A549 (cell line): ENCODE results near the gene GCHFR. TPM values are rescaled to one million over a fixed set of nuclear protein-coding genes. Genes with fewer than 3 reads are reported as not detected.
A peak's percentile ranks its signal among the peaks of the same experiment; 100 is the strongest.

Source experiments
- ATAC-seq, 2 experiments: fragments of 200-7000 bp in 1 of 2; fragments of >200 bp in 1 of 2; cut with Nextera tagmentation in 1 of 2; cut with Tn5 transposase in 1 of 2; 3 replicates each; pipeline versions ENCODE4 v1.8.0 to v1.9.1; 2018 to 2020; ENCODE audit warnings: mild to moderate bottlenecking in 1 of 2, moderate library complexity in 1 of 2
- CTCF ChIA-PET: fragments of 300-600 bp; sonication (Branson Sonifier 250); formaldehyde crosslinking; extraction: SDS; loops from one replicate; lab custom pipeline; 2021; ENCODE audit warnings: antibody characterized with exemption, inconsistent platforms; lab: Yijun Ruan, JAX
- POLR2A ChIA-PET: fragments of 350-600 bp; formaldehyde crosslinking; extraction: SDS; loops from one replicate; lab custom pipeline; 2021; ENCODE audit warnings: antibody characterized with exemption, inconsistent platforms; lab: Yijun Ruan, JAX
- DNase-seq, 2 experiments: peaks; one replicate each; pipeline versions ENCODE4 v3.0.0 to v3.0.0-alpha.2; 2011 to 2016; ENCODE audit warnings: low read depth in 1 of 2, low spot score in 1 of 2
- FAIRE-seq: peaks from 2 replicates; lab custom pipeline; 2011; peaks lifted over from hg19 to GRCh38; lab: Jason Lieb, UNC
- H3K27ac ChIP-seq, 2 experiments: fragments of >200 bp; sonication (Bioruptor Twin); formaldehyde crosslinking; 3 replicates each; pipeline ENCODE4 v1.5.1; 2016 to 2017
- H3K4me1 ChIP-seq: fragments of >200 bp; sonication (Bioruptor Twin); formaldehyde crosslinking; 3 replicates; pipeline ENCODE4 v1.6.1; 2016
- H3K4me2 ChIP-seq: fragments of >200 bp; sonication (Bioruptor Twin); formaldehyde crosslinking; 3 replicates; pipeline ENCODE4 v1.6.1; 2016
- H3K4me3 ChIP-seq: fragments of >200 bp; sonication (Bioruptor Twin); formaldehyde crosslinking; 3 replicates; pipeline ENCODE4 v1.5.1; 2016
- H3K9me3 ChIP-seq: fragments of >200 bp; sonication (Bioruptor Twin); formaldehyde crosslinking; 3 replicates; pipeline ENCODE4 v1.6.1; 2016
- BHLHE40 ChIP-seq: IDR thresholded peaks from 2 replicates; pipeline ENCODE4 v1.6.1; 2012; ENCODE audit warnings: low read depth, low read length, inconsistent platforms
- CBX8 ChIP-seq: fragments of 200-600 bp; sonication (generic); IDR thresholded peaks from 2 replicates; pipeline ENCODE4 v1.6.1; 2016
- CEBPB ChIP-seq, 2 experiments: fragments of >200 bp in 1 of 2; sonication (Bioruptor Twin) in 1 of 2; formaldehyde crosslinking in 1 of 2; IDR thresholded peaks; 2 replicates each; pipeline ENCODE4 v1.6.1; 2012 to 2016
- CHD4 ChIP-seq: fragments of 200-600 bp; sonication (generic); IDR thresholded peaks from 2 replicates; pipeline ENCODE4 v1.6.1; 2016; ENCODE audit warnings: antibody characterized with exemption, mild to moderate bottlenecking, borderline replicate concordance
- EHF ChIP-seq: fragments of 250-450 bp; sonication (Bioruptor Pico); IDR thresholded peaks from 2 replicates; pipeline ENCODE4 v1.5.0; 2020; ENCODE audit warnings: mild to moderate bottlenecking
- EHMT2 ChIP-seq: fragments of 200-600 bp; sonication (generic); IDR thresholded peaks from 2 replicates; pipeline ENCODE4 v1.6.1; 2016; ENCODE audit warnings: antibody characterized with exemption, low read depth, mild to moderate bottlenecking, moderate library complexity
- HDAC2 ChIP-seq: fragments of 200-600 bp; sonication (generic); IDR thresholded peaks from 2 replicates; pipeline ENCODE4 v1.6.1; 2016
- HEYL ChIP-seq: fragments of 250-450 bp; sonication (Bioruptor Pico); IDR thresholded peaks from 2 replicates; pipeline ENCODE4 v1.8.0; 2021; ENCODE audit warnings: mild to moderate bottlenecking, moderate library complexity
- JUN ChIP-seq, 2 experiments: fragments of >200 bp; sonication (Bioruptor Twin); formaldehyde crosslinking; IDR thresholded peaks; 2 replicates in 1 of 2; 3 replicates in 1 of 2; pipeline ENCODE4 v1.6.1; 2016 to 2017
- JUNB ChIP-seq: fragments of >200 bp; sonication (Bioruptor Twin); formaldehyde crosslinking; IDR thresholded peaks from 2 replicates; pipeline ENCODE4 v1.6.1; 2016
- MAFK ChIP-seq: fragments of 450-650 bp; IDR thresholded peaks from 2 replicates; pipeline ENCODE4 v1.6.1; 2014; ENCODE audit not compliant: partially characterized antibody
- MAZ ChIP-seq: fragments of 150-350 bp; IDR thresholded peaks from 2 replicates; pipeline ENCODE4 v1.6.1; 2014; ENCODE audit warnings: antibody characterized with exemption, low read depth, low read length, borderline replicate concordance
- NR3C1 ChIP-seq: fragments of >200 bp; sonication (Bioruptor Twin); formaldehyde crosslinking; IDR thresholded peaks from 3 replicates; pipeline ENCODE4 v1.6.1; 2017
- POLR2A ChIP-seq: IDR thresholded peaks from 2 replicates; pipeline ENCODE4 v1.6.1; 2012; ENCODE audit warnings: mild to moderate bottlenecking, low read length
- RAD21 ChIP-seq, 2 experiments: fragments of >200 bp in 1 of 2; sonication (Bioruptor Twin) in 1 of 2; formaldehyde crosslinking in 1 of 2; IDR thresholded peaks in 1 of 2; conservative IDR thresholded peaks in 1 of 2; 2 replicates in 1 of 2; 3 replicates in 1 of 2; pipeline ENCODE4 v1.6.1; 2012 to 2018; ENCODE audit warnings: inconsistent platforms in 1 of 2
- RFX5 ChIP-seq: fragments of 450-650 bp; IDR thresholded peaks from 2 replicates; pipeline ENCODE4 v1.7.1; 2014; ENCODE audit warnings: antibody characterized with exemption, mild to moderate bottlenecking, moderate library complexity
- RNF2 ChIP-seq: fragments of 200-600 bp; sonication (generic); IDR thresholded peaks from 2 replicates; pipeline ENCODE4 v1.6.1; 2016; ENCODE audit warnings: low read depth, mild to moderate bottlenecking, antibody characterized with exemption, moderate library complexity, borderline replicate concordance
- SMC3 ChIP-seq: fragments of >200 bp; sonication (Bioruptor Twin); formaldehyde crosslinking; IDR thresholded peaks from 3 replicates; pipeline ENCODE4 v1.6.1; 2018; ENCODE audit warnings: inconsistent platforms
- SREBF2 ChIP-seq: fragments of 450-650 bp; IDR thresholded peaks from 2 replicates; pipeline ENCODE4 v1.6.1; 2014; ENCODE audit warnings: mild to moderate bottlenecking, moderate library complexity
- TP53 ChIP-seq: fragments of 250-450 bp; sonication (Bioruptor Pico); IDR thresholded peaks from 2 replicates; pipeline ENCODE4 v1.5.0; 2021; ENCODE audit warnings: mild to moderate bottlenecking, moderate library complexity
- ZC3H11A ChIP-seq: fragments of 450-650 bp; IDR thresholded peaks from 2 replicates; pipeline ENCODE4 v1.6.1; 2014; ENCODE audit warnings: antibody characterized with exemption, mild to moderate bottlenecking
- ZFP36 ChIP-seq: fragments of 450-650 bp; IDR thresholded peaks from 2 replicates; pipeline ENCODE4 v1.6.1; 2014; ENCODE audit warnings: borderline replicate concordance; ENCODE audit not compliant: partially characterized antibody
- WGBS: methylation state at CpG from one replicate; pipeline ENCODE4 v1.1.6; 2017; ENCODE audit errors: missing lambda C conversion rate; 5-methylcytosine and 5-hydroxymethylcytosine counted together
- polyA plus RNA-seq, 4 experiments: library from polyadenylated mRNA; depleted of rRNA in 3 of 4; stranded (reverse); fragments of >200 nt; fragmentation: RNase III in 1 of 4; extraction: RNeasy Plus Mini Kit Qiagen cat#74134 plus additional on column Dnase treatment in 1 of 4; gene quantifications; 2 replicates in 3 of 4; 3 replicates in 1 of 4; pipeline ENCODE4 v1.2.3, GENCODE V29; 2011 to 2017
- TF ChIP-seq, protein P1 (sequence below): IDR thresholded peaks from 2 replicates; pipeline ENCODE4 v1.6.1; 2012
- TF ChIP-seq, protein P2 (sequence below): IDR thresholded peaks from 2 replicates; pipeline ENCODE4 v1.6.1; 2012
- TF ChIP-seq, protein P3 (sequence below): fragments of 150-350 bp; IDR thresholded peaks from 2 replicates; pipeline ENCODE4 v1.6.1; 2014; ENCODE audit warnings: low read depth, mild to moderate bottlenecking, low read length

The GCHFR gene
- polyA plus RNA-seq, 2 of the 4 experiments (the other 2 are of a cell fraction), result 6.9 to 7.7 TPM

GRCh38 chr15:40744815-40745152 lies 19.1 kb upstream of the GCHFR start:
- POLR2A ChIA-PET, result interaction anchor here (1.0 kb wide), 1 partner anchor 149 kb away, joined by 4 read pairs; the partner anchor contains the start of gene VPS18

GRCh38 chr15:40746916-40747418 lies 16.9 kb upstream of the GCHFR start:
- no peak overlapping the region for H3K4me2 ChIP-seq
- WGBS, result 66% methylated on average over 3 of the region's 3 CpGs
- no peaks in the 10 kb centered on the region for H3K9me3 ChIP-seq
- H3K4me3 ChIP-seq, result no peak overlapping the region
- H3K4me1 ChIP-seq, result peaks cover 14% of the 10 kb centered on the region
- TF ChIP-seq CEBPB (IDR thresholded peaks at IDR 0.05) (peak in 1 of 2 experiments; percentile 27; a peak in 1 of 4 replicates), RAD21 (conservative IDR thresholded peaks at IDR 0.05 in 1 of 2, IDR thresholded peaks at IDR 0.05 in 1 of 2) (no peak)
- TF ChIP-seq, all 56 proteins: peak for 1
- ChIA-PET POLR2A (interaction anchor here (0.7 to 1.0 kb wide), 2 partner anchors 41 to 148 kb away, joined by 3 to 5 read pairs; partner anchors contain the start of gene VPS18), CTCF (interaction anchor here (0.7 to 2.9 kb wide), 20 partner anchors 11 to 149 kb away, joined by 3 to 17 read pairs (median 5); partner anchors contain the start of genes GCHFR and VPS18)
- no peak overlapping the region for H3K27ac ChIP-seq
- ATAC-seq (peak in 1 of 2 experiments; percentile 13; a peak in 1 of 6 replicates), DNase-seq (no peak), FAIRE-seq (no peak)

More at GRCh38 chr15:40744815-40745152, 19.1 kb upstream of the GCHFR start:
- Histone ChIP-seq H3K9me3 (no peaks in the 10 kb centered on the region), H3K4me1 (peaks cover 14% of the 10 kb centered on the region), H3K27ac (peak overlapping the region in 1 of 2 experiments; percentile 8; a peak in 2 of 6 replicates), H3K4me3 (no peak overlapping the region), H3K4me2 (no peak overlapping the region)
- TF ChIP-seq HDAC2 (no peak), JUNB (no peak), POLR2A (no peak), BHLHE40 (no peak), EHMT2 (no peak), NR3C1 (no peak), RFX5 (no peak)
- CTCF ChIA-PET, result interaction anchor here (0.6 to 2.9 kb wide), 13 partner anchors 9 to 391 kb away, joined by 3 to 15 read pairs (median 4); partner anchors contain the start of gene RHOV
- no peak for DNase-seq
- 93% methylated on average over 5 of the region's 5 CpGs for WGBS
- no peak for FAIRE-seq
- no peak for ATAC-seq

- CTCF ChIA-PET, result interaction anchor here (0.7 to 2.9 kb wide), 9 partner anchors 8 to 148 kb away, joined by 3 to 17 read pairs (median 5); no protein-coding TSS in a partner anchor
- no peak for FAIRE-seq
- POLR2A ChIA-PET, result no interaction called here
Observed at GRCh38 chr15:40747685-40748631, 15.9 kb upstream of the GCHFR start.

DNA sequence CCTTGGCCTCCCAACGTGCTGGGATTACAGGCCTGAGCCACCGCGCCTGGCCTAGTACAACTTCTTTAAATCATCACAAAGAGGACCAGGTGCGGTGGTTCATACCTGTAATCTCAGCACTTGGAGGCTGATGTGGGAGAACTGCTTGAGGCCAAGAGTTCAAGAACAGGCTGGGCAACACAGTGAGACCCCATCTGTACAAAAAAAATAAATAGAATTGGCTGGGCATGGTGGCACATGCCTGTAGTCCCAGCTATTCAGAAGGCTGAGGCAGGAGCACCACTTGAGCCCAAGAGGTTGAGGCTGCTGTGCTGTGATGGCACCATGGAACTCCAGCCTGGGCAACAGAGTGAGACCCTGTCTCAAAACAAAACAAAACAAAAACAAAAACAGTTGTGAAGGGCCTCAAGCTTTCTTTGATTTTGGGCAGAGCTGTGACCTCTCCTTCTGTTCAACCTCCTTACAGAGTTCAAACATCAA lies 14.7 kb upstream of the GCHFR start:
- POLR2A ChIA-PET, result no interaction called here
- FAIRE-seq, result no peak
- no peak for TF ChIP-seq ZFP36
- no peak for TF ChIP-seq HEYL (CRISPR knock-in tag)
- TF ChIP-seq MAFK, result no peak
- no peak for TF ChIP-seq JUN (IDR thresholded peaks at IDR 0.05)
- TF ChIP-seq, protein P1, sequence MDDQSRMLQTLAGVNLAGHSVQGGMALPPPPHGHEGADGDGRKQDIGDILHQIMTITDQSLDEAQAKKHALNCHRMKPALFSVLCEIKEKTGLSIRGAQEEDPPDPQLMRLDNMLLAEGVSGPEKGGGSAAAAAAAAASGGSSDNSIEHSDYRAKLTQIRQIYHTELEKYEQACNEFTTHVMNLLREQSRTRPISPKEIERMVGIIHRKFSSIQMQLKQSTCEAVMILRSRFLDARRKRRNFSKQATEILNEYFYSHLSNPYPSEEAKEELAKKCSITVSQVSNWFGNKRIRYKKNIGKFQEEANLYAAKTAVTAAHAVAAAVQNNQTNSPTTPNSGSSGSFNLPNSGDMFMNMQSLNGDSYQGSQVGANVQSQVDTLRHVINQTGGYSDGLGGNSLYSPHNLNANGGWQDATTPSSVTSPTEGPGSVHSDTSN, result no peak
- no peaks in the 10 kb centered on the region for H3K9me3 ChIP-seq
- no peak overlapping the region for H3K4me2 ChIP-seq
- ATAC-seq, result no peak
- DNase-seq, result no peak
- CTCF ChIA-PET, result interaction anchor here (0.7 to 2.6 kb wide), 3 partner anchors 10 to 109 kb away, joined by 3 to 15 read pairs (median 6); no protein-coding TSS in a partner anchor
- H3K27ac ChIP-seq, result no peak overlapping the region
- peaks cover 5% of the 10 kb centered on the region; the same call in 2 of the 3 replicates for H3K4me1 ChIP-seq
- no peak overlapping the region for H3K4me3 ChIP-seq
- WGBS, result 90% methylated on average over 4 of the region's 4 CpGs

More at GRCh38 chr15:40747685-40748631, 15.9 kb upstream of the GCHFR start:
- DNase-seq, result no peak
- Histone ChIP-seq H3K4me2 (no peak overlapping the region), H3K4me1 (peaks cover 14% of the 10 kb centered on the region), H3K4me3 (no peak overlapping the region)
- TF ChIP-seq SREBF2, result no peak
- TF ChIP-seq SMC3, result no peak
- TF ChIP-seq TP53, result no peak
- TF ChIP-seq, protein P2, sequence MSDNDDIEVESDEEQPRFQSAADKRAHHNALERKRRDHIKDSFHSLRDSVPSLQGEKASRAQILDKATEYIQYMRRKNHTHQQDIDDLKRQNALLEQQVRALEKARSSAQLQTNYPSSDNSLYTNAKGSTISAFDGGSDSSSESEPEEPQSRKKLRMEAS, result no peak
- no peak for TF ChIP-seq EHF
- TF ChIP-seq RNF2, result no peak
- TF ChIP-seq MAFK, result no peak
- TF ChIP-seq MAZ, result no peak
- TF ChIP-seq, protein P3, sequence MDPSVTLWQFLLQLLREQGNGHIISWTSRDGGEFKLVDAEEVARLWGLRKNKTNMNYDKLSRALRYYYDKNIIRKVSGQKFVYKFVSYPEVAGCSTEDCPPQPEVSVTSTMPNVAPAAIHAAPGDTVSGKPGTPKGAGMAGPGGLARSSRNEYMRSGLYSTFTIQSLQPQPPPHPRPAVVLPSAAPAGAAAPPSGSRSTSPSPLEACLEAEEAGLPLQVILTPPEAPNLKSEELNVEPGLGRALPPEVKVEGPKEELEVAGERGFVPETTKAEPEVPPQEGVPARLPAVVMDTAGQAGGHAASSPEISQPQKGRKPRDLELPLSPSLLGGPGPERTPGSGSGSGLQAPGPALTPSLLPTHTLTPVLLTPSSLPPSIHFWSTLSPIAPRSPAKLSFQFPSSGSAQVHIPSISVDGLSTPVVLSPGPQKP, result no peak
- no peak for TF ChIP-seq ZC3H11A
- no peak for TF ChIP-seq ZFP36
- no peak for TF ChIP-seq BHLHE40
- TF ChIP-seq CBX8, result no peak
- no peak for TF ChIP-seq CHD4
- TF ChIP-seq, all 56 proteins: peak for 0
- no peak for ATAC-seq
- WGBS, result 85% methylated on average over 7 of the region's 7 CpGs
- Histone ChIP-seq H3K27ac (no peak overlapping the region), H3K9me3 (no peaks in the 10 kb centered on the region)
